Breast epithelium (tissue), 4 donors: ENCODE measurements around the gene RAD51D. TPM values are rescaled to one million over a fixed set of nuclear protein-coding genes. Genes with fewer than 3 reads are reported as not detected.

ENCODE experiments used
- DNase-seq, 2 donors: peaks; one replicate each; pipeline ENCODE4 v3.0.0-alpha.2; 2019; ENCODE audit warnings: low spot score in 2 of 2
- H3K27ac ChIP-seq, 2 donors: fragments of 200-600 bp; sonication (generic) in 1 of 2; one replicate each; pipeline ENCODE4 v1.5.1; 2016 to 2019; ENCODE audit warnings: mild to moderate bottlenecking in 1 of 2
- H3K27me3 ChIP-seq, 2 donors: fragments of 200-600 bp; sonication (generic) in 1 of 2; one replicate each; pipeline versions ENCODE4 v1.5.1 to v1.6.0; 2017 to 2019; ENCODE audit warnings: control low read depth in 1 of 2, mild to moderate bottlenecking in 1 of 2
- H3K36me3 ChIP-seq: fragments of 200-600 bp; one replicate; pipeline ENCODE4 v1.5.1; 2019
- H3K4me1 ChIP-seq, 2 donors: fragments of 200-600 bp; sonication (generic); one replicate each; pipeline ENCODE4 v1.5.1; 2016 to 2019; ENCODE audit warnings: control low read depth in 1 of 2
- H3K4me3 ChIP-seq, 3 donors: fragments of 200-600 bp; sonication (generic); 1 replicate in 2 of 3; 2 replicates in 1 of 3; pipeline ENCODE4 v1.5.1; 2016 to 2019; ENCODE audit warnings: mild to moderate bottlenecking in 3 of 3, moderate library complexity in 2 of 3
- H3K9me3 ChIP-seq, 2 donors: fragments of 200-600 bp; sonication (generic) in 1 of 2; one replicate each; pipeline ENCODE4 v1.5.1; 2016 to 2019; ENCODE audit warnings: control low read depth in 1 of 2
- CTCF ChIP-seq, 3 donors: fragments of 450-650 bp; IDR thresholded peaks; one replicate each; pipeline ENCODE4 v1.5.1; 2016 to 2017; ENCODE audit warnings: antibody characterized with exemption in 3 of 3, mild to moderate bottlenecking in 3 of 3, moderate library complexity in 3 of 3
- POLR2A ChIP-seq: fragments of 450-650 bp; IDR thresholded peaks from one replicate; pipeline ENCODE4 v1.6.1; 2016; ENCODE audit warnings: antibody characterized with exemption, mild to moderate bottlenecking, moderate library complexity
- POLR2AphosphoS5 ChIP-seq, 3 donors: sonication (generic); formaldehyde crosslinking; IDR thresholded peaks; one replicate each; pipeline ENCODE4 v1.6.1; 2017; ENCODE audit warnings: antibody characterized with exemption in 3 of 3
- intact Hi-C: fragments of 100-400 bp; cut with DNase I; formaldehyde crosslinking; loops from one replicate; pipeline ENCODE4 v1.15.1; 2023; ENCODE audit warnings: low total_unique reads
- total RNA-seq, 3 donors: library from RNA; depleted of rRNA; stranded (reverse); fragments of >200 nt; gene quantifications; one replicate each; pipeline ENCODE4 v1.1.0, GENCODE V29; 2016

The RAD51D gene
- total RNA-seq, 3 donors from 2014 or later: 7.9 to 12.6 (median 10.5) TPM

- Histone ChIP-seq H3K4me3 (no peak overlapping the region), H3K36me3 (no peaks in the 10 kb centered on the region), H3K27ac (no peak overlapping the region), H3K9me3 (no peaks in the 10 kb centered on the region), H3K4me1 (no peaks in the 10 kb centered on the region), H3K27me3 (no peaks in the 10 kb centered on the region)
- intact Hi-C loops: no loop called here
- DNase-seq: no peak
- TF ChIP-seq POLR2AphosphoS5 (IDR thresholded peaks at IDR 0.05) (no peak), POLR2A (no peak), CTCF (IDR thresholded peaks at IDR 0.05) (no peak)
Observed at GRCh38 chr17:35057332-35057915, 62.2 kb downstream of the RAD51D start.

GRCh38 chr17:35056013-35056412 lies 63.6 kb downstream of the RAD51D start:
- H3K9me3 ChIP-seq: no peaks in the 10 kb centered on the region
- no peaks in the 10 kb centered on the region for H3K36me3 ChIP-seq
- no peak overlapping the region for H3K27ac ChIP-seq
- H3K27me3 ChIP-seq: no peaks in the 10 kb centered on the region
- H3K4me1 ChIP-seq: peaks cover 0 to 7% of the 10 kb centered on the region in 2 donors
- no peak overlapping the region for H3K4me3 ChIP-seq
- TF ChIP-seq POLR2A (no peak), CTCF (IDR thresholded peaks at IDR 0.05) (no peak), POLR2AphosphoS5 (IDR thresholded peaks at IDR 0.05) (no peak)
- intact Hi-C loops: no loop called here
- no peak for DNase-seq

GRCh38 chr17:35053204-35053603 lies 66.5 kb downstream of the RAD51D start:
- Histone ChIP-seq H3K4me3 (no peak overlapping the region), H3K9me3 (no peaks in the 10 kb centered on the region), H3K36me3 (no peaks in the 10 kb centered on the region), H3K27ac (no peak overlapping the region), H3K4me1 (peaks cover 0 to 9% of the 10 kb centered on the region in 2 donors), H3K27me3 (no peaks in the 10 kb centered on the region)
- no peak for DNase-seq
- no peak for TF ChIP-seq POLR2AphosphoS5 (IDR thresholded peaks at IDR 0.05)
- no peak for TF ChIP-seq POLR2A
- no peak for TF ChIP-seq CTCF (IDR thresholded peaks at IDR 0.05)
- intact Hi-C loops: no loop called here

- TF ChIP-seq POLR2AphosphoS5 (IDR thresholded peaks at IDR 0.05) (no peak), POLR2A (no peak), CTCF (IDR thresholded peaks at IDR 0.05) (no peak)
- peaks cover 0 to 9% of the 10 kb centered on the region in 2 donors for H3K4me1 ChIP-seq
- H3K27ac ChIP-seq: no peak overlapping the region
- intact Hi-C loops: no loop called here
- no peak for DNase-seq
- H3K4me3 ChIP-seq: no peak overlapping the region
- no peaks in the 10 kb centered on the region for H3K9me3 ChIP-seq
- no peaks in the 10 kb centered on the region for H3K36me3 ChIP-seq
- no peaks in the 10 kb centered on the region for H3K27me3 ChIP-seq
Observed at GRCh38 chr17:35052780-35053179, 66.9 kb downstream of the RAD51D start.

- intact Hi-C loops: no loop called here
- no peak for DNase-seq
- Histone ChIP-seq H3K9me3 (no peaks in the 10 kb centered on the region), H3K27ac (peak overlapping the region in 1 of 2 donors; percentile 57), H3K4me1 (peaks cover 0 to 9% of the 10 kb centered on the region in 2 donors), H3K36me3 (no peaks in the 10 kb centered on the region), H3K27me3 (no peaks in the 10 kb centered on the region), H3K4me3 (no peak overlapping the region)
- no peak for TF ChIP-seq CTCF (IDR thresholded peaks at IDR 0.05)
- TF ChIP-seq POLR2AphosphoS5 (IDR thresholded peaks at IDR 0.05): no peak
- TF ChIP-seq POLR2A: no peak
Observed at GRCh38 chr17:35052241-35052610, 67.4 kb downstream of the RAD51D start.
